ENCODE measurements around the gene KL.

The KL gene

DNA sequence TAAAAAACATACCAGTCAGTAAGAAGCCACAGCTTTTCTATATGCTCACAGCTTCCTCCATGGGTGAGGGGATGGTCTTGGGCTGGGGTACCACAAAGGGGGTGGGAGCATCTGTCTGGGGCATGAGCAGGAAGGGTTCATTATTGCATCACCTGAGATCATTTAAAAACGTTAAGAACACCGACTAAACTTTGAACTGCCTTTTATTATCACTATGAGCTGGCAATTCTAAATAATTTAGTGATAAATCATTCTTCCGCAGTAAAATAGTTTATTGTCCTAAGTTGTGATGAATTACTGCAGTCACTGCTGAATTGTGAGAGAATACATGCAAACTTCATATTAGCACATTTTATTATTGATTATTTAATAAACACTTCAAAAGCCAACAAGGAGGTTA lies 71.6 kb downstream of the KL start:
- DNase-seq: no peak

DNA sequence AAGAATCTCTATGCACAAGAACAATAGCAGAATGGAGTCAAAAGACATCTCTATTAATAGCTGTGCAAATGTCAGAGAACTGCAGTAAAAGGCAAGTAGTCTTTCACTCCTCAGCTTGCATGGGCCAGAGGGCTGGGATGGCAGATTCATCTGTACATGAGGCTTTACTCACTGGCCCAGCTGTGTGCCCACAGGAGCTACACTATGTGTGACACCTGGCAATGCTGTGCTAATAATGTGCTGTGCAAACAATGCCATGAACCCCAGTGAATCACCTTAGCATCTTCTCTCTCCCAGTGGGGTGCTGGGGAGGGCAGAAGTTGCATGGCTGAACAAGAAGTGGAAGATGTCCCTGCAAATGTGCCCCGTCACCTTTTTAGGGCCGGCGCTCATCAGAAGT lies 73.1 kb downstream of the KL start:
- DNase-seq: no peak

DNA sequence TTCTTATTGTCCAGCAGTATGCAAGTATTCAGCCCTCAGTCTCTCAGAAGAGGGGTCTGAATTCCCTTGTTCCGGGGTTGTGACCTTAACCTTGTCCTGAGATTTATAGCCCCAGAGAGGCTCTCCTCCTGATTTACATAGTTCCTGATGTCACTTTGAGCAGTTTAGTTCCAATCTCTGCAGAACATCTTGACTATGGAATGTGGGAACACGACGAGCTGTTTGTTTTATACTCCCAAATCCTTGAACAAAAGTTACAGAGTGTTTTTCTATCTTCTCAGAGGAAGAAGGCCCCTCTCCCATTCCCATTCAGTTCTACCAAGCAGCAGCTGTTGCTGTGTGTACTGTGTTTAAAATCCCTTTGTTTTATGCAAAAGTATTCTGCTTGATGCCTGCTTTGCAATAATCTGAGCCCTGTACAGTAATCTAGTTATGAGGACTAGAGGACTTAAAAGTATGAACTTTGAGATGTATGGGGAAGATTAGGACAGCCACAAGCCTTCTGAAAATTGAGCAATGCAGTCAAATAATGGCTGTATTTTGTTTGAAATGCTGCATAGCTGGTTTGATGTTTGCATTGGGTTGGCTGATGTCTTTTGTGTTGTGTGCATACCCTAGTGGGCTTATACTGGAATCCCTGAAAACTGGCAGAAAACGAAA lies 74.7 kb downstream of the KL start:
- no peak for DNase-seq

DNA sequence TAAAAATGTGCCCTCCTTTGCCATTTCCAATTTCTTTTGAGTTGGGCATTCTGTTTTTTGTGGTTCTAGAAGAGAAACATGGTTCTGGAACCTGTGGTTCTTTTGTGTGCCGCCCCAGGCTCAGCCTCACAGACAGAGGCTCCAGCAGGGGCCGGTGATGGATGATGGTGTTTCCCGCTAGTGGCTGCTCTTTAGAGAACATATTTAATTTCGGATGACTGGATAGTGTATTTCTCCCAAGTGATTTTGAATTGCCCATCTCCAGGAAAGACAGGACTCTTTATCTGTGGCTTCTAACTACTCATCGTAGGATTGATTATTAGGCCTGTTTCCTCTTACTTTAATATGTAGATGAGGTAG lies 75.2 kb downstream of the KL start:
- DNase-seq: no peak

DNA sequence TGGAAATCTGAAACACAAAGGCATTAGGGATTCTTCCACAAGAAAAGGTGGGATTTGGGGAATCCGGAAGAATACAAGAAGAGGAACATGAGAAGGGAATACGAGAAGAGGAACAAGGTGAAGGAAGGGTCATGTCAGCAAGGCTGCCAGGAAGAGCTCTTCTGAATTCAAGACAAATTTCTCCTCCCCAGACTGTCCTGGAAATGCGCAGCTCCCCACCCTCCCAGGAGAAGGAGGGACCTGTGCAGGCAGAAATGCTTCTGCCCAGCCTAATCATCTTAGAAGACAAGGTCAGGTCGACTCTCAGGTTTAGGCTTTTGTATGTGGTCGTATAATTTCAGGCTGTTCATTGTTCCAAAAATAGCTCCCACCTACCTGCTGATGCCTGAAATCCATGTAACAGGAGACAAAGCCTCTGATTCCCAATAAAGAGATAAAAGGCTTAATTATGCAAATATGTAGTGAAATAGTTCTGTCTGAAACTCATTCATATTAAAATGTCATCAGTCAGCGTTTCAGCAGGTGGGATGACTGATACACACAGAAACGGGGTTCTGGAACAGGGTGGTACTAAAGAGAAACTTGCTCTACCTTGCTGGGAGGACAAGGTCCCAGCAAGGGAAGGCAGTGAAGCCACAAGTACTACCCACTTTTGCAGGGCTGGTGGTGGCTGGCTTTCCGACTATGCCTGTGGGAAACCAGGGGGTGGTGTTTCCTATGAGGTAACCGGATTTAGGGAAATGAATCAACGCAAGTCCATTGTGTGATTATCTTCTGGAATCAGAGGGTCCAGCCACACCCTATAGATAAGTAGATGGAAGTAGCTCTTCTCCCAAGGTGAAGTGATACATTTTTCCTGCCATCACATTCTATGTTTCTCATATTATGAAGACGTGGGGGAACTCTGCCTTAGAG lies 76.1 kb downstream of the KL start:
- no peak for DNase-seq

DNA sequence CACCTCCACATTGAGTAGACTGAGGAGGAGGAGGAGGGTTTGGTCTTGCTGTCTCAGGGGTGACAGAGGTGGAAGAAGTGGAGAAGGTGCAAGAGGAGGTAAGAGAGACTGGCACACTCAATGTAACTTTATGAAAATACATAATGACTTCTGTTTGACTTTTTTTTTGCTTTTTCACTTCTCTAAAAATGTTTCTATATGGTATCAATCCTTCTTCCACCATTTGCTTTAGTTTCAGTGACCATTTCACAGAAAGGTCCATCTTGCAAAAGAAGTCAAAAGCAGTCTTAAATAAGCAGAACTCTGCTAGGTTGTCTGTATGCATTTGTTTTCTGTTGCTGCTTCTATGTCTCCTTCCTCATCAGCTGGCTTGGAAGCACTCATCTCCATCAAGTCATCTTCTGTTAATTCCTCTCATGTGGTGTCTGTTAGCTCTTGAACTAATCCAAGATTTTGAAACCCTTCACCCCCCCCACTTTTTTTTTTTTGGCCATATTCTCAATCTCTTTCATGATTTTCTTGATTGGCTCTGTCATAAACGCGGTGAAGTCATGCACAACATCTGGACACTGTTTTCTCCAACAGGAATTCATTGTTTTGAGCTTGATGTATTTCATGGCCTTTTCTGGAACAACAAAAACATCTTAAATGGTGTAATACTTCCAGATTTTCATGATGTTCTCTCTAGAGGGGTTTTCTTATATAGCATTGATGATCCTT lies 80.8 kb downstream of the KL start:
- DNase-seq: no peak

DNA sequence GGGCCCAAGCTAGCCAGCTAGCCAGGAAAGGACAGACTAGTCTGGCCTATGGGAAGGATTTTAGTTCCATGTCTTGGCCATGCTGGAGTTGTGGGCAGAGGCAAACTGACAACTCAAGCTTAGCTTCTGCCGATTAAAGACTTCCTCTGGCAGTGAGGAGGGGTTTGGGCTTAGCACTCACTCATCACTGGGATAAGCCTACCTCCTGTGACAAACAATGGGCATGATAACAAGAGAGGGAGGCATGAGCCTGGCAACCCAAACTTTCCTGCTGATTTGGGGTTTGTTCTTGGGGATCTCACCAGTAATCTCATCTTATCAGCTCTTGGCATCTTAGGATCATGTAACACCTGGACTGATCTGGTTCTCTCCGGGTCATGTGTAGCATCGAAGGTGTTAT lies 83.6 kb downstream of the KL start:
- DNase-seq: no peak

DNA sequence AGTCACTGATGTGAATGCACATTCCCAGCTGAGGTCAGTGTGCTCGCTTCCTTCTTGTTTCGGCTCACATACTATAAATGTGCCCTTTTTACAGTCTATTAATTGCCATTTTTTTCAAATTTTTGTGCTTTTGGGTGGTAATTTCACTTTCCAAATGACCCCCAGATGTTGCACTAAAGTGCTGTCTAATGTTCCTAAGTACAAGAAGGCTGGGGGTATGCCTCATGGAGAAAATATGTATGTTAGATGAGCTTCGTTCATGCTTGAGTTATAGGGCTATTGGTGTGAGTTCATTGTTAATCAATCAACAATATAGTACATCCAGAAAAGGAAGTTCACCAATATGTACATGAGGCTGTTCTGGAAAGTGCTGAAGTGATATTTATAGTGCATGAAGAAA lies 84.7 kb downstream of the KL start:
- no peak for DNase-seq

DNA sequence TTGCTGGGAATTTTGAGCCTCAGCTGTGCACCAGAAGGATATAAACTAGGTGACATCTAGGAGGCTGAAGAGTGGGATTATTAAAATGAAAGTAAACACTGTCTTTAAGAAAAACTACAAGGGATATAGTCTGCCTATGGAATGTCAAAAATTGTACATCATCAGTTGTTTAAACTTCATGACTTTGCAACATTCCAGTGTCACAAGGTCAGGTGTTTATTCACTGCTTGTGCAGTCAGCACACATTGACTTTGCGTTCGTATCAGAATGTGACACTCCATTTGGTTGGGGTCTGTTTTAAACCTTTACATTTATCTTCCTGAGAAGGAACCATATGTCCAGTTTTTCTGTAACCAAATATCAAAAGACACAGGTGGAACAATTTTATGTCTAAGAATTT lies 85.6 kb downstream of the KL start:
- no peak for DNase-seq

DNA sequence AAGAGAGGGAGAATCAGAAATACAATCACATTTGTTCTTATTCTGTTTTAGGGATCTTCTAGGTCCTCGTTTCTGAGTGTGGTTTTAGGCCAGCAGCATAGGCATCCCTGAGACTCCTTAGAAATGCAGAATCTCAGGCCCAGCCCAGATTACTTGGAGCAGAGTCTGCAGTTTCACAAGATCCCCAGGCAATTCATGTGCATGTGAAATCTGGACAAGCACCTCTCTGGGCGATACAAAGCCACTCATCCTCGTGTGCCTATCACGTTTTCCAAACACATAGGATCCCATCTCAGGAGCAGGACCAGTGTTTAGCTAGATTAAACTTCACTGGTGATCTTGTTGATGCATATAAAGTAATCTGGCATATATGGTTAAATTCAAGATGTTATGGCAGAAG lies 87.2 kb downstream of the KL start:
- DNase-seq: no peak

DNA sequence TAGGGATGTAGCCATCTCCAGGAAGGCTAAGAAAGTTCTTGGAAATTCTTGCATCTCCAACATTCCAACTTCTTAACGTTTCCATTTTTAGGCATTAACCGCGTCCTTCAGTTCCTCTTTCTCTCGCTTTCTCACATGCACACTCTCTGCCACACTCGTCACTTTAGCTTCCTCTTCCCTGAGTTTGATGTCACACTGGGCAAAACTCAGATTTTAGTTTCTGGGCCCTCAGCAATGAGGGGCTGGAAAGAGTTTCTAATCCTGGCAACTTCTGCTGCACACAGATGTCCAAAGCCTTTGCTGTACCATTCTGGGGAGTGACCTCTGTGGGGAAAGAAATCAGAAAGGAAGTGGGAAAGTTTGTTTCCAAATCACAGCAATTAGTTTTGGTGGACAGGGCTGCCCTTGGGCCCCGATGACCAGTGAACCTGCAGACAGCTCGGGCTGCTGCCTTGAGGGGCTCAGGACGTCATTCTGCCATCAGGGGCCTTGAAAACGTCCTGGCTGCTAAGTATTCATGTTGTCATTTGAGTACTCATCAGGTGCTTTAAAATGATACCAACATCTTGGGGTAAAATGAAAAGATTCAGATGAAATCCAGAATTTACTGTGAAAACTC lies 89.3 kb downstream of the KL start:
- no peak for DNase-seq

DNA sequence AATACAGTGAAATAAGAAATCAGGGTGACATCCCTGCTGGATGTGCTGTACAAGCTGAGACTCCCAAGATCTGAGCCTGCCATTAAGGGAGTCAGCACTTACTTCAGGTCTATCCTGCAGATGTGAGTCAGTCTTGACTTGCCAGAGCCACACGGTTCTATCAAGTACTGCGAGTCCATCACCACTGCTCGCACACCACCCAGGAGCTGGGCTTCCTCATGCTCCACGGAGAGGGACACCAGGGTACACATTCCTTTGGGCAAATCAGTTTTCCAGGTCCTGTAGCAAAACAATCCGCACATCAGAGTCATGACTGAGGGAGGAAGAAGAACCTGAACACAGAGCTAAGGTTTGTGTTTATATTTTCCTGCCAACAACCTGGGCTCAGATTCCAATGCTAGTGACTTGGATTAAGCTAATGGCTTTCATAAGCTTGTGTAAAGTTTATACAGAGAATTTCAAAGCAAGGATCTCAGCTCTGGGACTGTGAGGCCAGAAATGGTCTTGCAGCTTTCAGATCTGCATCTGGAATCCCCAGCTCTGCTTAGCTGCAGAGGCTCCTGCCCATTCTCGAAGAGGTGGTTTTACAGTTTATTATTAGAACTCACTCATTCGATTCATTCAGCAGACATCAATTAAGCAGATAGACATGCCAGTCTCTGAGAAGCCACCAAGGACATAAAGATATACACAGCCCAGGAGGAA lies 90.6 kb downstream of the KL start:
- no peak for DNase-seq

DNA sequence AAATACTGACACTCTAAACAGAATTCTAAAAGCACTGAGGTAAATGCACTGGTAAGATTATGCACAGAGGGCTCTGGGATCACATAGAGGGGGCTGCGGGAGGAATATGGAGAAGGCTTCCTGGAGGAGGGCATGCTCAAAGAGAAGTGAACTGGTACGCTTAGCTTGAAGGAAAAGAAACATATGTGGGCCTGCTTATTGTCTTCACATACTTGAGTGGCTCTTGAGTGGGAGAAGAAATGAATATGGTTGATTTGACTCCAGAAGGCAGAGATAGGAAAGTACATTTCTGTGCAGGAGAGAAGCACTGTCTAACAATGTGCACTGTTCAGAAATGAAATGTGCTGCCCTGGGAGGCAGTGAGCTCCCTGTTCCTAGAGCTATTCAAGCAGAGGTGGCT lies 91.1 kb downstream of the KL start:
- no peak for DNase-seq

DNA sequence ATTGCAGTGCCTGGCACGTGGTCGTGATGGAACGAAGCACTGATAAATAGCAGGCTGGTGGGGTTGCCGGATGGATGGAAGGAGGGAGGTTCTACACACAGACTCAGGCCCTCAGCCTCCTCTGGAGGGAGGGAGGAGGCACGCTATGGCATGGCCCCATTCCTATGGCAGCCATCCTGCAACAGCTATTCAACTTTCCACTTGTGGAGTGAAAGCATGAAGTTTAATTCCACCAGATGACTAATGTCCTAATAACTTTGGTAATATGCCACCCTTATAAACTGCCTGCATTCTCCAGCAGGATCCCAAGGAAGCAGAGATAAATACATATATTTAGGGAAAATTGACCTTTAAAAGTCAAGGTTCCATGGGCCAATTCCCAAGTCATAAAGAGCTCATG lies 92.4 kb downstream of the KL start:
- no peak for DNase-seq

DNA sequence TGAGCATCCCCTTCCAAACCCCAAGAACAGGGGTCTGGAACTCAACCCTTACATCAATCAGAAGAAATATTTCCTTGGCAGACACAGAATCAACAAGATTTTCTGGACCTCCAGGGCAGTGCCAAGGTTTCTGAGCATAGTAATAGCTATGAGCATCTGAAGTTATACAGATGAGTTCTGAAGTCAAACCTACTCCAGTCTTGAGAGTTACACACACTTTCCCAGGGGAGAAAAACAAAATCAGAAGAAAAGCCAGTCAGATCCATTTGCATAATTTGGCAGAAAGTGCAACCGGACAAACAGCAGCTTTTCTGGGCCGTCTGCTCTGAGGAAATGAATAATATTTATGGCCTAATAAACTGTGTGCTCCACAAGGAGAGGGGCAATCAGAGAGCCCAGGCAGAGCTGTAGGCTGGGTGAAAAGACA lies 93.1 kb downstream of the KL start:
- no peak for DNase-seq

DNA sequence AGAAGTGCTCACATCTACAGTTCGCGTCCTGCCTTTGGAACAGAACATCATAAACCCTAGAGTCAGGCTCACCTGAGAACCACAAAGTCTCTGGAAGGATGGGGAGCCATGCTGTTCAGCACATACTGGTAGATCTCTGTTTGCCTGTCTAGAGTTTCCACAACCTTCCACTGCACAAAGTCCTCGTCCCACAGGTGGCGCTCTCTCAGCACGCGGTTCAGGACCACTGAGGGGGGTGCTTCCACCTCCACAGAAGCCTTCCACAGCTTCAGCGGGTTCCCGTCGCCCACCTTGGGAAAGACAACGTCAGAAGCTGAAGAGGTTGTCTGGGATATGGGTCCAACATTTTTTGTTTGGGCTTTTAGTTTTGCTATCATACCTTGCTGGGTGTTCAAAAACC lies 93.6 kb downstream of the KL start:
- no peak for DNase-seq

DNA sequence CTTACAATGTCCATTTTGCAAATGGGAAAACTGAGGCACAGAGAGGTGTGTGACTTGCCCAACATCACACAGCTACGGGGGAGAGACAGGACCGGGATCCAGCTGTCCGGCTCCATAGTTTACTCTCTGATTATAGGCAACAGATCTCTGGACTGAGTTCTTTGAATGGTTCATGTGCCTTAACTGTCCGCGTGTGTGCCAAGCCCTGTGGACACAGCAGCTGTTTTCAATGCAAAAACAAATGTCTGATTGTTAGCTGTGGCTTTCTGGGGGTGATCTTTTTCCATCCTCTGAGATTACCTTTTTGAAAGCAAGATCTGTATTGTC lies 94.1 kb downstream of the KL start:
- DNase-seq: no peak

DNA sequence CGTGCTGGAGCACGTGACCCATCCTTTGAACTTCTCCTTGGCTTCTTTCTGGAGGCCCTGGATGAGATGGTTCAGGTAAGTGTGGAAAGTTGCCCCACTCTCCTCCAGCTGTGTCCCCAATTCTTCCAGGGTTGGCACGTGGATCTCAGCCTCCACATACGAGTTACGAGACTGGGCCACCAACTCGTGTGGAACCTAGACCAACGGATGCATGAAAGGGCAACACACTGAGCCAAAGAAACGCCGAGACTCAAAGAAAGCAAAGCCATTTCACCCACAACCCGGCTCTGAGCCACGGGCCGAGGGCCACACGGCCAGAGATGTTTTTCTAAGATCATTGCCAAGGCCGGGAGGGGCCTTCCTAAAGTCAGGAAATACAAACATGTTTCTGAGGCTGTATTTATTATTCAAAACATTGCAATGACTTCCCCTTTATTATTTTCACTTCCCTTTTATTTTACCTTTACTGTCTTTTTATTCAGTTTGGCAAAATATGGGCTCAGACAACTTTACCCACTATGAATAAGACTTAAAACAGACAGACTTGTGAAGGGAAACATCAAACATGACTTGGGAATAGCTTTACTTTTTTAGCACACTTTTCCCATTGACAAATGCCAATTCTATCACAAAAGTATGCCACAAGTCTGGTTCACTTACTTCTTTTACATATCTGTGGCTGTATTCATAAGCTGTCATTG lies 94.6 kb downstream of the KL start:
- no peak for DNase-seq

DNA sequence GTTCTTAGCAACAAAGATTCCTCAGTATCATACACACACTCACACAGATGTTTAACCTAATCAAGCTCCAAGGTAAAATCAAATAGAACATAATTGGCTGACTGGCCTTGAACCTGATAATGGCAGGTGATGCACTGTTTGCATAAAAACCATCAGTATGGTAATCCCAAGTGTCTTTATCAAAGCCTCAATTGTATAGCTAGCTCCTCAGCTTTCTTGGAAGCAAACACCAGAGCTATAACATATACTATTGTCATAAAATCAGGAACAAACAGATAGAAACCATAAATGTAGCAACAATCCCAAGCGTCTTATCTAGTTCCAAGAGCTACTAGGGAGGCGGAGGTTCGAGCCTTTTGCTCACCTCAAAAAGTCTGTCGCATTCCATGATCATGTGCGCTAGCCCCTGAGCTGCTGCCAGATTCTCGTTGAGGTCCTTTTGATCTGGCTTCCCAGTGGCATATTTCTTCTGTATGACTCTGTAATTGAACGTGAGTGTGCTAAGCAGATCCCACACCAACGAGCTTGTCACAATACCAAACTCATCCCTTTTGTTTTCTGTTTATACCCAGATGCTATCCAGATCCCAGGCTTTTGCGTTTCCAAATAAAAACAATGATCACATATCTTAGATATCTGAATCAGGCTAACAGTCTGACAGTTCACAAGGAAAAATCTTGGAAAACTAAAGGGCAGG lies 95.3 kb downstream of the KL start:
- no peak for DNase-seq

DNA sequence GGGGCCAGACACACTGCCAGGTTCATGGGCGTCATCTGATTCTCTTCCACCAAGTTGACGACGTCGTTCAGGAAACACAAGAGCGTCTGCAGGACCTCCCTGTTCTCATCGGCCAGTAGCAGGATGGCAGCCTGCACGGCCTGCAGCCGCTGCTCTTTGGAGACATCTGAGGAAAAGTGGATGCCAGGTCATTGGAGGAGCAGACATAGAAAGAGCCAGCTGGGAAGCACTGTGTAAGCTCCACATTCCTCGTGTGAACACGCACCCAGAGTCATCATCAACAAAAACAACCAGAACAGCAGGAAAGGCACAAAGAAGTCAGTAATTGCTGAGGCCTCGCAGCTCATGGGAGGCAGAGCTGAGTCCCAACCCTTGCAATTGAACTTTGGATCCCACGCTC lies 96.5 kb downstream of the KL start:
- DNase-seq: no peak

DNA sequence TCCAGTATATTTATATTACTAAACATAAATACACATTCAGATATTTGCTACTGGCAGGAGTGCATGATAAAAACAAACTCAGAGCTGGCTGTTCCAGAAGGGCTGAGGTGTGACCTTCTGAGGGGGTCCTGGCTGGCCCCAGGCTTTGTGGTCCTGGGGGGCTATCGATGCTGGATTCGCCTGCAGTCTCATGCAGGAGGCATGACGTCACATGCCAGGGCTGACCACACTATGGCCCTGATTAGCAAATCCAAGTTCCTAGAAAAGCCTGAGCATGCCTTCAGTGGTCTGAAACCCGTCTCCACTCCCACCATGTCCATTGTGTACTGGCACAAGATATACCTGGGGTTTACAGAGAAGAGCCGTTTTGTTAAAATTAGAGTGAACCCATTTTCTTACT lies 97.9 kb downstream of the KL start:
- no peak for DNase-seq

DNA sequence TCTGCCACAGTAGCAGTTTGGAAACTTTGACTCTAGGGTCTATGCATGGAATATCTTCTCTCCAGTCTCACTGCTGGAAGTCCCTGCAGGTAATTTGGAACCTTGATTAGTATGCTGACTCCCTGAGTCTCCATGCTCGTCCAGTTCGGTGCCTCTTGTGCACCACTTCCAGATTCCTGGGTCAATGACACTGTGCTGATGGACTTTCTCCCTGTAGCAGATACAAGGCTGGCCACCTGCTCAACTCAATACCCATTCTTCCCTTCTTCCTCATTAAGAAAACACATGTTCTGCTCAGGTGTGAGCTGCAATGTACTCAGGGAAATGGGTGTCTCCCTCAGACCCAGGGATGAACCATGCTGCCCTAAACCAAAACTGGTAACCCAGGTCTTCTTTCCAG lies 99.1 kb downstream of the KL start:
- no peak for DNase-seq
